Transverse colon (tissue), 3 donors: ENCODE results near the gene PRSS27.
"Not testable (repeated sequence)": the region's sequence is repeated elsewhere in the genome, so short reads cannot be mapped to it uniquely, and the experiment has no call there.

Experiments
- CTCF ChIP-seq, 5 experiments: fragments of 200-600 bp in 3 of 5; fragments of 450-650 bp in 2 of 5; sonication (generic) in 3 of 5; IDR thresholded peaks; 1 replicate in 2 of 5; 2 replicates in 3 of 5; pipeline ENCODE4 v1.5.1; 2016 to 2017; ENCODE audit warnings: antibody characterized with exemption in 5 of 5, inconsistent platforms in 3 of 5, mild to moderate bottlenecking in 2 of 5, moderate library complexity in 1 of 5
- EP300 ChIP-seq: sonication (generic); formaldehyde crosslinking; IDR thresholded peaks from one replicate; pipeline ENCODE4 v1.6.1; 2017; ENCODE audit warnings: antibody characterized with exemption, low read depth
- POLR2A ChIP-seq: fragments of 450-650 bp; IDR thresholded peaks from one replicate; pipeline ENCODE4 v1.6.1; 2016; ENCODE audit warnings: antibody characterized with exemption, mild to moderate bottlenecking, moderate library complexity

- not testable (repeated sequence) for TF ChIP-seq EP300; POLR2A; CTCF (IDR thresholded peaks at IDR 0.05)
Observed at GRCh38 chr16:2678206-2678965, 41.6 kb downstream of the PRSS27 start.
